IPS-18c (cell line): ENCODE data around the gene SGCA.

ENCODE experiments used
- H3K4me3 ChIP-seq: 2 replicates; pipeline ENCODE4 v1.7.0; 2013; ENCODE audit warnings: low read depth, mild to moderate bottlenecking, low read length, moderate library complexity; ENCODE audit not compliant: insufficient read depth
- H3K9me3 ChIP-seq: one replicate; pipeline ENCODE4 v1.6.1; 2013; ENCODE audit warnings: mild to moderate bottlenecking, low read length, moderate library complexity; ENCODE audit not compliant: control insufficient read depth, insufficient read depth

SGCA gene

DNA sequence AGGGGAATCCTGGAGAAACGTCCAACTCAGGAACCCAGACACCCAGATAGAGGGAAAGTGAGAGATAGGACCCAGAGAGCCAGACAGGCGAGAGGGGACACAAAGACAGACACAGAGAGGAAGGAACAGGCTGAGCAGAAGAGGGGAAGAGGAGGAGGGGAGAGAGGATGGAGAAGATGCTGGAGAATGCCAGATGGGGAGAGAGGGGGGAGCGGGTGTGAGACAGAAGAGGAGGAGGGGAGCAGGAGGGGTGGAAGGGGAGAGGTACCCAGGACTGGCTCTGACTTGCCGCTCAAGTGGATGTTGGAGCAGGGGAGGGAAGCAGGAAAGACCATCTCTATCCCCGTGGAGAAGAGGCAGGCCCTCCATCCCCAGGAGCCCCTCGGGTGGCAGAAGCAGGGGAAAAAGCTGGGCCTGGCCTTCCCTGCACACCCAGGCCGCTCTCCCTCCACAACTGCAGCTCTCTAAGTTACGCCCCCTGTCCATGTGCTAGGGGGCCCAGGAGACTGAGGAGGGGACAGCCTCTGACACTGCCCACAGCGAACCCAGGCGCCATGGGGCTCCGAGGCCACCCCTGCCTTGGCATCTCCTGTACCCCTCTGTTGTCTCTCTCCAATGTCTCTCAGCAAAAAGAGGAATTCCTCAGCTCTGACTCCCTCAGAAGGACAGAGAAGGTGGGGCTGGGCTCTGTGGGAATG lies 20.1 kb upstream of the SGCA start:
- no peak overlapping the region for H3K4me3 ChIP-seq
- no peaks in the 10 kb centered on the region for H3K9me3 ChIP-seq

DNA sequence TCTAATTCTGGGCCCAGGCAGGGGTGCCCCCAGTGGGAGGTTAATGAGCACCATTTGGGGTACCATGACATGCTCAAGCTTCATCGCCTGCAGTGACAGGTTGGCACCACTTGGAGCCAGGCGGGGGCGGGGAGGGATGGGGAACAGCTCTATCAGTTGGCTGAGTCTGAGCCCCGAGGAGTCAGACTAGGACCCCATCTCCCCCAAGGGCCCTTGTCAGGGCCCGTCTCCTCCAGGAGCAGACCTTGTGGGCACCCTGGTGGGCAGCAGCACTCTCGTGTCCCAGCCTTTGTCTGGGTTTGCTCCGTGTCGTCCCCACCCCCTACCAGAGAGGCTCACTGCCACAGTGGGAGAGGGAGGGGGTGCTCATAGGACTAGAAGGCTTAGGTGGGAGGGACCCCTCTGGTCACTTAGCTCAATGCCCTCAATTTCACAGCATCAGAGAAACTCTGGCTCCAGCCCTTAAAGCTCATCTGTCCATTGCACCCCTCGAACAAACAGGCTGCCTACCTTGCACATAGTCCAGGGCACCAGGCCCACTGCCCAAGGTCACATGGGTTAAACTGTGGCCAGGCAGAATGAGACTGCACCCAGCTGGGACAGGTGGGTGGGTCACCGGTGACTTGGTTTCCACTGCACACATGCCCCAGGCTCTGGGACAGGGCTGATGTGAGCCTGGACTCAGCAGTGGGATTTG lies 19.4 kb upstream of the SGCA start:
- no peak overlapping the region for H3K4me3 ChIP-seq
- no peaks in the 10 kb centered on the region for H3K9me3 ChIP-seq

GRCh38 chr17:50146927-50147665 lies 18.7 kb upstream of the SGCA start:
- no peaks in the 10 kb centered on the region for H3K9me3 ChIP-seq
- no peak overlapping the region; the same call in 1 of the 2 replicates for H3K4me3 ChIP-seq

GRCh38 chr17:50147841-50148225 lies 18.0 kb upstream of the SGCA start:
- 0 out of 2 replicates have a peak overlapping the region, but pooled peaks have one; percentile 50 for H3K4me3 ChIP-seq
- H3K9me3 ChIP-seq = no peaks in the 10 kb centered on the region

DNA sequence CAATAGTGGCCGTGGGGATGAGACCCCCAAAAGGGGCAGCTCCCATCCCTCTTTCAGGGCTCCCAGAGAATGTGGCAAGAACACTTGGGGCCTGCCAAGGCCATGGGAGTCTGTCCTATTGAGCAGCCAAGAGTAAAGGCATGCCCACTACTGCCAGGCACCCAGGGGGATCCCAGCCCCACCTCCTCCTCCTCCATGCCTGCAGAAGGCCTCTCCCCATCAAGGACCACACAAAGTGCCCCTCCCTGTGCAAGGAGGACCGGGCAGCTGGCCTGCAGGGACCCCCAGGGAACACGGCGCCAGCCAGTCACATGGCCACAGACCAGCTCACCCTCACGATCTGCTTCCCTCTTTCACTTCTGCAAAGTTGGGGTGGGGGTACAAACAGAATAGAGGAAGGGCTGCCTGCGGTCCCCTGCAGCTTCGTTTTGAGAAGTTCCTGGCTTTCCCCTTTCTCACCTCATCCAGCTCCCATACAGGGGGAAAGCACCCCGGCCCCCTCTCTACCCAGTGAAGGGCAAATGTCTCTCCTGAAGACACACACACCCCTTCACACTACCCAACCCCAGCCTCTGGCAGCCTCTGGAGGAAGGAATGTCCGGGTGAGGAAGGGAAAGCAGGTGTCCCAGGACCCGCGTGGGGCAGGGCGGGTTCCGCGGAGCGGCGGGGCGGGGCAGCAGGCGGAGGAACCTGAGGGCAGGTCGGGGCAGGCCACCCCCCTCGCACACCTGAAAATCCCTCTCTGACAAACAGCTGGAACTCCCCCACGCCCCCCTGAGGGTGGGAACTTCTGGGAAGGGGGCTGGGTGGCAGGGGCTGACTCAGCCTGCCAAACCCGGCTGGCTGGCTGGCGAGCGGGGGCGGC lies 17.3 kb upstream of the SGCA start:
- H3K4me3 ChIP-seq = peak overlapping the region; percentile 50
- H3K9me3 ChIP-seq = no peaks in the 10 kb centered on the region

- Histone ChIP-seq H3K9me3 (no peaks in the 10 kb centered on the region), H3K4me3 (peak overlapping the region; percentile 50)
These were observed 16.8 kb upstream of the SGCA start for GRCh38 chr17:50149091-50149416.

GRCh38 chr17:50149417-50150353 lies 16.1 kb upstream of the SGCA start:
- no peaks in the 10 kb centered on the region for H3K9me3 ChIP-seq
- H3K4me3 ChIP-seq = peak overlapping the region; percentile 50

DNA sequence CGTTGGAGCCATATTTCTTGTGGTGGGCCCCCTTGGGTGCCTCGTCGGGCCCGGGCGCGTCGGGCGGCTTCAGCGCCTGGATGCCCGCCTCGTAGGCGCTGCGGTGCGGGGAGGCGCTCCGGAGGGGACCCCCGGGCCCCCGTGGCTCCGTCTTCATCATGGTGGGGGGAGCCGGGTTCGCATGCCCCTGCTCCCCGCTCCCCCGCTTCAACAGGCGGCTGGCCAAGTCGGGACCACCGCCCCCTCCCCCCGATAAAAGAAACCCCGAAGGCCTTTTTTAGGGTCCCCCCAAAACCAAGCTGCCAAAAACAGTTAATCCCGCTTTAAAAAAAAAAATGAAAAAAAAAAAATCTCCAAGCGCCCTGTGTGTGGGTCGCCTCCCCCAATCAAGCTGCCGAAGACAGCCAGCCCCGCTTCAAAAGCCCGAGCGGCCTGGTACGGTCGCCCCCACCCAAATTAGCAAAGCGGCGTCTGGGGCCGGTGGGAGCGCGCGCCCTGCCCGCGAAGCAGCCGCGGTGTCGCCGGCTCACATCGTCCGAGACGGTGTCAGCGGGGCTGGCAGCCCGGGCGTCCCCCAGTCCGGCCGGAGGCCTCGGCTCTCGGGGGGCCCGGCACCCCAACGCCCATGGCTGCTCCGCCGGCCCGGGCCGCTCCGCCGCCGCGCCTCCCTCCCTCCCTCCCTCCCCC lies 15.3 kb upstream of the SGCA start, which contains the start of gene PPP1R9B:
TSS of gene PPP1R9B (minus strand) at position 324 of the 687 bp plus-strand sequence. CDS start at position 160, 164 bp downstream.
- Histone ChIP-seq H3K9me3 (no peaks in the 10 kb centered on the region), H3K4me3 (peak within 1 kb of the TSS; percentile 50)

DNA sequence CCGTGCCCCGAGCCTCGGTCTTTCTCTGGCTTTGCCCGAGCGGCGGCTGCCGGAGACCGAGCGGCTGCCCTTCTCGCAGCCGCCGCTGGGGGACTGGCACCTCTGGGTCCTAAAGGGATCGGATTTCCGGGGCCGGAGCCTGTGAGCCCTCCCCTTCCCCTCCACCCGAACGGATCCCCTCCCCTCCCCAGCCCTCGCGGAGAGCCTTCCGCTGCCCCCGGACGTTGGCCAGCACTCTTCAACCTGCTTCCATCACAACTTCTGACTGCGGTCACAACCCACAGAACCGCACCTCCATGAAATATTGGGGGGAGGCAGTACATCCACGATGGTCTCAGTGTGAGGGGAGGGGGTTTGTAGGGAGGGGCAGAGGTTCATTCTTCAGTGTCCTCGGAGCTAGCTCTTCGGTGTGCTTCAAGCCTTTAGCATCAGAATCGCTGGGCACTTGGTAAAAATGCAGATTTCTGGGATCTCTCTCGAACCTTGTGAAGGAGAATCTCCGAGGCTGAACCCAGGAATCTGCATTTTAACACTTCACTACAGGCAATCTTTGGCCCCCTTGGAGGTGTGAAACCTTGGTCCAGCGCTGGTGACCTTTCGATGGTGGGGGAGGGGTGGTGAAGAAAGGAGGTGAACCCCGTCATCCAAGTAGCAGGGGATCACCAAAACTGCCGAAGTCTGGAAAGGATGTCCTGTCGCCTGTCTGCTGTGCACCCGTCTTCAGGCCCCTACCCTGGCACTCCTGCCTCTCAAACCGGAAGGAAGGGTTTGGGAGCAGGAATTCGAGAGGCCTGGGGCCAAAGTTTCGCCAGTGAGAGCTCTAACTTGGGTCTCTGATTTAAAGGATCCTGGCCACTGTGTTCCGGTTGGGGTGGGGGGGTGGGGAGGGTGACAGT lies 14.5 kb upstream of the SGCA start:
- Histone ChIP-seq H3K9me3 (no peaks in the 10 kb centered on the region), H3K4me3 (peak overlapping the region; percentile 50)

DNA sequence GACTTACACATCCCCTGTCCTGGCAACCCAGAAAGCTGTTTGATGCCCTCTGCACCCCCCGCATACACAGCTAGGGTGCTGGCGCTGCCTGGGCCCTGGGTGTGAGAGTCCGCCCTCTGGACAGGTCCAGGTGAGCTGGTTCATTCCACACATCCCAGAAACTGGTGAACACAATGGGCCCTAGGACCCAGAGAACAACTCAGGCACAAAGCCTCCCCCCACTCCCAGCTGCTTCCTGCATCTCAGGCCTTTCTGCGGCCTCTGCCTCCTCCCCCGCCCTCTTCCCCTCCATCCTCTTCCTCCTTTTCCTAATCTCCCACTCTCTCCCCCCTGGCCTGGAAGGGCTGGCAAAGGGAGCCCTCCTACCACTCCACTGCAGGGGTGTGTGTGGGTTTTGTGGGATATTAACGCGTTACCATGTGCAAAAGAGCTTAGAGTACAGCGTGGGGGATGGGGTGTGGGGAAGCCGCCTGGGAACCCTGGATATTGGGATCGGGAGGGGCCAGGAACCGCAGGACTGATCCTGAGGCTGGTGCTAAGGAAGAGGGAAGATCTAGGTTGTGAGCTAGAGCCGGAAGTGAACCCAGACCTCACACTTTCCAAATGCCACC lies 13.8 kb upstream of the SGCA start:
- peak overlapping the region; percentile 50; the same call in 1 of the 2 replicates for H3K4me3 ChIP-seq
- H3K9me3 ChIP-seq = no peaks in the 10 kb centered on the region

DNA sequence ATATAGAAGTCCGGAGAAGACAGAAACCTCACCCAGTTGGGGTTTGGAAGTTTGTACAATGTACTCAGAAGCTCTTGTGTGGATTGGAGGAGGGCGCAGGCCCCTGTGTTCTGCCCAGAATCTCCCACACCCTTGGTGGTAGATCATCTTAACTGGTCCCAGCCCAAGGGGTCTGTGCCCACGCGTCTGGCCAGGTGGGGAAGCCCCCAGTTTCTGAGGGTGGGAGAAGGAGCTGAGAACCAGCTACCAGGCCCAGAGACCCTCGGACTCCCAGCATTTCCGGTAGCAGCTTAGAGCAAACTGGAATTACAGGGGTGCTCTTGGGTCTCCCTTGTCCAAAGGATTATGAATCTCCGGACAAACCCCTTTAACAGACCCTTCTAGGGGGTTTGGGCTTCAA lies 13.1 kb upstream of the SGCA start:
- no peak overlapping the region for H3K4me3 ChIP-seq

DNA sequence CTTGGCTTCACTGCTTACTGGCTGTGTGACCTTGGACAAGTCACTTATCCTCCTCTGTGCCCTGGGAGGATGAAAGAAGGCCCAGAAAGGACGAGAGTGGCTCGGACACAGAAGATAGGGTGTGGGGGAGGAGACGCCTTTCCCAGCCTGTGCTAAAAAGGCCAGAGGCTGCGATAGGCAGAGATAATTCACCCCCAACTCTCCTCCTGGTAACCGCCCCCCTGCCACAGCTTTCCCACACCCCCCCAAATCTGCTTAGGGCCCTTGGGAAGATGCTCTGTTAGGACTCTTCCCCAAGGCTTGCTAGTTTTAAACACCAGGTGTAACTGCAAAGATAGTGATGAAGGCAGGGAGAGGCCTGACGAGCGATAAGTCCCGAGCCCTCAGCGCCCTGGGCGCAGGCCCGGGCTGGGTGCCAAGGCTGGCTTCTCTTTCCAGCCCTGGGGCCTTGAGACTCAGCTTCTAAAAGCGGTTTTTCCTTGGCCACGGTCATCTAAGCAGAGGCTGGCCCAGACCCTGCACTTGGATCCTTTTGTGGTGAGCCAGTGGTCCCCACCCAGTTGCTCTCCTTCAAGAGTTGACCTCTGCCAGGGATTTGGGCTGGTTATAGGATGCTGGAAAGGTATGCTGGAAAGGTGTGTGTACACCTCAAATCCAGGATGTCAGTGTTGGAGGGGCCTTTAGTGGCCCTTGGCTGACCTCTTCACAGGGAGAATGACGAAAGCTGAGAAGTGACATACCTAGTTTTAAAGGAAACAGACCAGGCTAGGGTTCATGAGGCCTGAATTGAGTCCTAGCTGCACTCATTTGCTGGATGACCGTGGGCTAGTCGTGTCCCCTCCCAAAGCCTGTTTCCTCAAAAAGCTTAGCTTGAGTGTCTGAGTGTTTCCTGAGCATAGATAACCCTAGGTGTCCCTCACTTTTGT lies 11.9 kb upstream of the SGCA start:
- Histone ChIP-seq H3K9me3 (no peaks in the 10 kb centered on the region), H3K4me3 (no peak overlapping the region)

More for the DNA sequence above, 13.1 kb upstream of the SGCA start:
- no peaks in the 10 kb centered on the region for H3K9me3 ChIP-seq

- H3K4me3 ChIP-seq = no peak overlapping the region
- no peaks in the 10 kb centered on the region for H3K9me3 ChIP-seq
These were observed 11.2 kb upstream of the SGCA start for GRCh38 chr17:50154604-50155003.
